ENCODE results near the gene PLCB2. TPM values are rescaled to one million over a fixed set of nuclear protein-coding genes. Genes with fewer than 3 reads are reported as not detected.

Gene PLCB2
- total RNA-seq, 1 experiment from 2014 or later = not detected

DNA sequence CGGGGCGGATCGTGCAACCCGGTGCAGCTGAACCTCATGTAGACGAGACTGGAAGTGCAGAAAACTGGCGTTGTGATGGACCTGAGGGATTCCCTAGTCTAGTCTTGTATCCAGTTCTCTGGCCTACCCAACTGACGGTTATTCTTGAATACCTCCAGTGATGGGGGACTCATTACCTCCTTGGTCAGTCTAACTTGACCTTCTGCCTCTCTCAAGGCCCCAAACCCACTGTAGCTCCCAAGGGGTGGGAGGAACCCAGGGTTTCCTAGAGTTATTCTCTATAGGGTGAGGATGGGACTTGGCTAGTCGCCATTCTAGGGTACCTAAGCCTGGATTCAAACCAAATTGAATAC, 57.5 kb downstream of the PLCB2 start:
- DNase-seq (ENCODE audit: low read depth) = no peak

- DNase-seq (ENCODE audit: low read depth) = peak; percentile 90
Measured at GRCh38 chr15:40249477-40250303, 58.0 kb downstream of the PLCB2 start.

GRCh38 chr15:40248006-40248783, 59.5 kb downstream of the PLCB2 start:
- DNase-seq (ENCODE audit: low read depth) = no peak

GRCh38 chr15:40247406-40247971, 60.2 kb downstream of the PLCB2 start:
- DNase-seq (ENCODE audit: low read depth) = no peak

GRCh38 chr15:40246496-40247280, 61.0 kb downstream of the PLCB2 start:
- DNase-seq (ENCODE audit: low read depth) = no peak

- no peak for DNase-seq (ENCODE audit: low read depth)
Measured at GRCh38 chr15:40245666-40246450, 61.9 kb downstream of the PLCB2 start.

DNA sequence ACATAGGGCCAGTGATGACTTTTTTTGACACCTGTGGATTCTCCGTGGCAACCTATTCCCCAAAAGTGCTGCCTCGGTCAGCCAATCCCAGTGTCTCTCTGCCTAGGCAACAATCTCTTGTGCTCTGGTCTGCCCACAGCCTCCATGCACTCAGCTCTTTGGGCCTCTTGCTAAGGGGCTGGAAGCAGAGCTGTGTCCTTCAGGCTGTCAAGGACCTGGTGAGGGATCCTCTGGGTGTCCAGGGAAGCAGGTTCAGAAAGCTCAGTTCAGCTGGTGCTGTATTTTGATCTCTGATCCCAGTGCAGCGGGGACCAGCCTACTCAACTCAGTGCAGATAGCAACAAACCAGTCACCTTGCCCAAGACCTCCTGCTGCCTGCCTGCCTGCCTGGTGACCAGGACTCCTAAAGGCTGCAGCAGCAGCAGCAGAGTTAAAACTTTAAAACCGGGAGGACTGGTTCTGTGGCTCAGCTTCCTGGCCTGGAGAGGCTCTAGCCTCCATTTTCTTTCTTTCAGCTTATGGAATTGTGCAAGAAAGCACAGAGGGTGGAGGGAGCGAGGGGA, 62.7 kb downstream of the PLCB2 start:
- no peak for DNase-seq (ENCODE audit: low read depth)

DNA sequence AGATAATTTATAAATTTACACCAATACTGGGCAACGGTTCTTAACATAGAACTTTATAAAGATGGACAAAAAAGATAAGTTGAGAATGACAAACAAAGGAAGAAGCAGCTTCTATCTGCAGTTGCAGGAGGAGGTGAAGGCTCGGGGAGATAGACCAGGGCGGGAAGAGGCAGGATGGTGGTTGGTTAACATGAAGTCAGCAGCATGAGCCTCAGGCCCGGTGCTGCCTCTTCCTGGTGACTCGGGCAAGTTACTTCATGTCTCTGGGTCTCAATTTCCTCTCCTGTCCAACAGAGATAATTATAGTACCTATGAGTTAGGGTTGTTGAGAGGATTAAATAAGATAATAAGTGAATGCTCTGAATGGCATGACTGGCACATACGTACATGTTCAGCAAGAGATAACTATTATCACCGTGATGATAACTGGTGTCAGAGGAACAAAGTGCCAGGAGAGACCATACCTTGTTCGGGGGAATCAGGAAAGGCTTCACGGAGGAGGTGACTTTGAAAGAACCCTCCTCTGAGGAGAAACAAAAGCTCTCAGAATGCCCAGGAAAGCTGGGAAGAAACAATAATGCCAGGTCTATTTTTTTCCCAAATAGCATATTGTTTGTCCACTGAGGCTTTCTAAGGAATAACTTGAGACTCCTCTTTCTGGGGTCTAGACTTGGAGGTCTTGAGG, 64.5 kb downstream of the PLCB2 start:
- no peak for DNase-seq (ENCODE audit: low read depth)

DNA sequence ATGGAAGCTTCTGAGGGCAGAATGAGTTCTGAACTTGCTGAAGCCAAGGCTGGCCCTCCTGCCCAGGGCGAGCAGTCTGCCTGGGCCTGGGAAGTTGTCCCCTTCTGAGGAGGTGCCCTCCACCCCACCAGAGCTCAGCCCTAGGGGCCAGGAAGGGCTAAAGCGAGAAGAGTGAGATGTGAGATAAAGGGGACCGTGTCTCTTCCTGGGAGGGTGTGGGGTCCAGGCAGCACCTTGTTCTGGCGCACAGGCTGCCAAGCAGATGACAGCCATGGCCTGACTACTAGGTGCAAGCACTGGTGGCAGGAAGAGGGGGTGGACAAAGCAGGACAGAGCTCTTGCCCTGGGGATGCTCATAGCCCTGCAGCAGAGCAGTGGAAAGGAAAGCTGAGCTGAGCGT, 65.1 kb downstream of the PLCB2 start:
- DNase-seq (ENCODE audit: low read depth) = no peak

- no peak for DNase-seq (ENCODE audit: low read depth)
Measured at GRCh38 chr15:40242213-40242599, 65.5 kb downstream of the PLCB2 start.

GRCh38 chr15:40241269-40242212, 66.2 kb downstream of the PLCB2 start:
- DNase-seq (ENCODE audit: low read depth) = no peak

DNA sequence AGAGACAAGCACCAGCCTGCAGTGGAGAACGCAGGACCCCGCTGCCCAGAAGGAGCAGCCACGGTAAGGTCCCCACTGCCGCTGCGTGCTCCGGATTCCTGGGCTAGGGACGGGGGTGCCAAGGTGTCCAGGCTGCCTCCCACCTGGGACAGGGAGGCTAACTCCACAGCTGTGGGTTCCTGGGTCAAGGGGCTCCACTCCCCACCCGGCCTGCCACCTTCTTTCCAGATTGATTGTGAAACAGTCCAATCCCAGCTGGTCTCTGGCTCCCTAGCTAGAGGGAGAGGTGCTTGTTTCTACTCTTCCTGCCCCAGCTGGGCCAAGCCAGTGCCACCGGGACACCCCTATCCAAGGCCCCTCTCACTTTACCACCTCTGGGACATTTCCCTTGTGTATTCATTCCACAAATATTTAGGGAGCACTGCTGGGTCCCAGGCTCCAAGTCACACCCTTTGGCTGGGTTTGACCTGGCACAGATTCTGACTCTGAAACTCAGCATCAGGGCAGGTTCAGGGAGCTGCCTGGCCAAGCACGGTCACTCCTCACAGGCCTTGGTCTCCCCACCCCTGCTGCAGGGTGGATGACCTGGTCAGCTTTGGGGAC, 67.0 kb downstream of the PLCB2 start:
- DNase-seq (ENCODE audit: low read depth) = peak; percentile 55

GRCh38 chr15:40239693-40240618, 67.8 kb downstream of the PLCB2 start:
- DNase-seq (ENCODE audit: low read depth) = peak; percentile 84

GRCh38 chr15:40239404-40239692, 68.4 kb downstream of the PLCB2 start:
- DNase-seq (ENCODE audit: low read depth) = no peak

DNA sequence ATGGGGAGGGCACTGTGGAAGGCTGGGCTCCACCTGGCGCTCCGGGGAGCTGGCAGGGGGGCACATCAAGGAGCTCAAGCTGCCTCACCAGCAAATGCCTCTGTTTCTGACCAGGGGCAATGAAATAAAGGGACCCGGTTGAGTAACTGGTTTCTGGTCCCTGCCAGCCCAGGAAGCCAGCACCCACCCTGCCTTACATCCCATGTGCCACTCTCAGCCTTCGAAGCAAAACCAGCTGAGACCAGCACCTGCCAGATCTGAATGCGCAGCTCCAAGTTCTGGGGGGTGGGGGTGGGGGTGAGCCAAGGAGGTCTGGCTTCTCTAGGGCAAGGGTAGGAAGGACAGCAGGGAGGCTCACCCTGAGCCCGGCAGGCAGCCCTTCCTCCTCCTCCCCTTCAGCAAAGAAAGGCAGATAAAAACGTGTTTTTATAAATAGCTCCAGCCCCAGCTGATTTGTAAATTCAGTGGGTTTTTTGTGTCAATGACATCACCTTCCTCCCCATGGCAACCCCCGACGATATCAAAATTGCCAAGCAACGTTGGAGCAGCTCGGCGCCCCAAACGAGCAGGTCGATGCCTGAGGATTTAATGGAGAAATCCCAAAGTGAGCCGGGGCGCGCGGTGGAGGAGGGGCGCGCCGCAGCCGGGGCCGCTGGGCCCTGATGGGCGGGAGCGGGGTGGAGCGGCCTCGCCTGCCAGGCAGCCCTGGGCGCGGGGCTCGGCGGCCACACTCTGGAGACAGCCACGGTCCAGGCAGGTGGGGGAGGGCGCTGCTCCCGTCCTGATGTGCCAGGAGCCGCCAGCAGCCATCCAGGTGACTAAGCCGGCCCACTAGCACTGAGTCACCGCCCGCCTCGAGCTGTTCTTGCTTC, 69.0 kb downstream of the PLCB2 start, which contains the start of gene PAK6:
TSS of gene PAK6 (plus strand) at position 532 of the 872 bp plus-strand sequence. CDS start 25,723 bp downstream, outside the sequence.
- DNase-seq (ENCODE audit: low read depth) = peak; percentile 93
